ENCODE data around the gene CIAO2A.

The CIAO2A gene

GRCh38 chr15:64134345-64134829 is 40.7 kb upstream of the CIAO2A start:
- no peak overlapping the region for H3K27ac ChIP-seq
- no peak for TF ChIP-seq CTCF (conservative IDR thresholded peaks at IDR 0.05)
- no peak for TF ChIP-seq ZFX (IDR thresholded peaks at IDR 0.05)

- H3K27ac ChIP-seq, result no peak overlapping the region
- TF ChIP-seq ZFX (IDR thresholded peaks at IDR 0.05) (no peak), CTCF (conservative IDR thresholded peaks at IDR 0.05) (no peak)
Observed at GRCh38 chr15:64133623-64134344, 40.1 kb upstream of the CIAO2A start.

- no peak overlapping the region for H3K27ac ChIP-seq
- TF ChIP-seq ZFX (IDR thresholded peaks at IDR 0.05) (no peak), CTCF (conservative IDR thresholded peaks at IDR 0.05) (no peak)
Observed at GRCh38 chr15:64132217-64132616, 38.6 kb upstream of the CIAO2A start.

GRCh38 chr15:64131547-64131946 is 37.9 kb upstream of the CIAO2A start:
- TF ChIP-seq CTCF (conservative IDR thresholded peaks at IDR 0.05), result no peak
- no peak for TF ChIP-seq ZFX (IDR thresholded peaks at IDR 0.05)
- no peak overlapping the region for H3K27ac ChIP-seq

GRCh38 chr15:64130159-64130558 is 36.5 kb upstream of the CIAO2A start:
- no peak overlapping the region for H3K27ac ChIP-seq
- no peak for TF ChIP-seq CTCF (conservative IDR thresholded peaks at IDR 0.05)
- no peak for TF ChIP-seq ZFX (IDR thresholded peaks at IDR 0.05)

- H3K27ac ChIP-seq, result no peak overlapping the region
- TF ChIP-seq ZFX (IDR thresholded peaks at IDR 0.05) (no peak), CTCF (conservative IDR thresholded peaks at IDR 0.05) (no peak)
Observed at GRCh38 chr15:64127521-64128270, 34.1 kb upstream of the CIAO2A start.

- no peak overlapping the region for H3K27ac ChIP-seq
- TF ChIP-seq CTCF (conservative IDR thresholded peaks at IDR 0.05), result no peak
- TF ChIP-seq ZFX (IDR thresholded peaks at IDR 0.05), result no peak
Observed at GRCh38 chr15:64125978-64126377, 32.3 kb upstream of the CIAO2A start.

Measured in C4-2B (cell line).